ENCODE measurements around the gene FERMT1. TPM values are rescaled to one million over a fixed set of nuclear protein-coding genes. Genes with fewer than 3 reads are reported as not detected.
"Not testable (repeated sequence)": the region's sequence is repeated elsewhere in the genome, so short reads cannot be mapped to it uniquely, and the experiment has no call there.

Gene FERMT1
- total RNA-seq, 2 donors from 2014 or later: not detected

DNA sequence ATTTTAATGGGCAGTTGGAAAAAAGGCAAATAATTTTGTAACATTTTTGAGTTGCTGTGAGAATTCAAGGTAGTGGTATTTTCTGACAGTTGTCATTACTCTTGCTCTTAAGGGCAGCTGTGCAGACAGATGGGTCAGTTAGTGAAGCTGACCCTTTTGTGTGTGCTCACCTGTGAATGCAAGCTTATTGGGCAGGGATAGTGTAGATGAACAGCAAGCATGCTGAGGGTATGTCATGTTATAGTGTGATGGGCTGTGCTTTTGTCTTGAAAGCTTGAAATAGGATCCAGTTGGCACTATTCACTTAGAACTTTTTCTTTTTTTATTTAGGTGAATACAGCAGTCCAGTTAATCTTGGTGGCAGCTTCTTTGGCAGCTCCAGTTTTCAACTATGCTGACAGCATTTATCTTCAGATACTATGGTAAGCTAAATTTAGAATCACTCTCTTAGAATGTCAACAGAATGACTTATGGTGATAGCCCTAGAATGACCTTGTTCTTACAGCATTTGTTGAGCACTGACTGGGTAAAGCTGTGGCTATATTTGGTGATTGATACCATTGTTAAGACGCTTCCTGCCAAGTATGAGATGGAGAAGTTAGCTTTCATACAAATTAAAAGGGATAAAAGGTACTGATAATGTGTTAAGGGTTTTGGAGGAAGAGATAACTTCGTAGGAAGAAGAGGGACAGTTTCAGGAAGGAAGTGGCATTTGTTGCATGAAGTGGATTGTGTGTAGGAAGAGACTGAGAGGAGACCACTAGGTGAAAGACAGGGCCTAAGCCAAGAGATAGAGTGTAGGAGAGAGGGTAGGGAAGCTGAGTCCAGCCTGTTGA lies 88.5 kb downstream of the FERMT1 start:
- Mint-ChIP-seq H3K27ac (peak overlapping the region; percentile 3 to 12), H3K27me3 (no peaks in the 10 kb centered on the region), H3K4me1 (ENCODE audit: low read depth in 2 of 2) (peaks cover 5 to 6% of the 10 kb centered on the region in 2 donors), H3K36me3 (peaks cover 10% of the 10 kb centered on the region), H3K9me3 (no peaks in the 10 kb centered on the region), H3K4me3 (no peak overlapping the region)
- ATAC-seq (no peak), DNase-seq (ENCODE audit: low spot score) (no peak)

DNA sequence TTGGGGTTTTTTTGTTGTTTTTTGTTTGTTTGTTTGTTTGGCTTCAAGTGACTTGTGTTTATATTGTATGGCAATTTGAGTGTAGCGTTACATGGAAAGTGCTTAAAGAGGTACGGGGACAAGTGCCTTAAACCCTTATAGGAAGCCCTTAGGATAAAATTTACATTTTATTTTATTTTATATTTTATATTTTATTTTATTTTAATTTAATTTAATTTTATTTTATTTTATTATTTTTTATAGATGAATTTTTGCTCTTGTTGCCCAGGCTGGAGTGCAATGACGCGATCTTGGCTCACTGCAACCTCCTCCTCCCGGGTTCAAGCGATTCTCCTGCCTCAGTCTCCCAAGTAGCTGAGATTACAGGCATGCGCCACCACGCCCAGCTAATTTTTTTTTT lies 89.9 kb downstream of the FERMT1 start:
- H3K9me3 Mint-ChIP-seq; H3K4me3 Mint-ChIP-seq; H3K4me1 Mint-ChIP-seq (ENCODE audit: low read depth in 2 of 2); H3K36me3 Mint-ChIP-seq; H3K27me3 Mint-ChIP-seq; H3K27ac Mint-ChIP-seq; ATAC-seq; DNase-seq (ENCODE audit: low spot score): not testable (repeated sequence)

DNA sequence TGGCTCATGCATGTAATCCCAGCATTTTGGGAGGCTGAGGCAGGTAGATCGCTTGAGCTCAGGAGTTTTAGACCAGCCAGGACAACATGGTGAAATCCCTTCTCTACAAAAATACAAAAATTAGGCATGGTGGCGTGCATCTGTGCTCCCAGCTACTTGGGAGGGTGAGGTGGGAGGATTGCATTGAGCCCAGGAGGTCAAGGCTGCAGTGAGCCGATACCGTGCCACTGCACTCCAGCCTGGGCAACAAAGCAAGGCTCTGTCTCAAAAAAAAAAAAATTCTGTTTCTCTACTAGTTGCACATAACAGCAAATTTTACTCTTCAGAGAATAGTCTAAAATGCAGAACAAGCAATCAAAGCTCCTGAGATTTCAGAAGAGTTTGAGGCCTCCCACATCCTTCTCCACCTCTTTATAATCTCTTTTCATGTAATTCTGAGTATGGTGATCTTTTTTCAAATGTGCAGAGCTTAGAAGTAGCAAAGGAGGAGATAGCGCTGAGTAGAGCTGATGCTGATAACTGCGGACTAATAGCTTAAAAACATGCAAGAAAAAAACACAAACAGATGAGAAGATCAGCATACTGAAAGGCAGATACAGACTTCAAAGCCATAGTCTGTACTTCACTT lies 92.3 kb downstream of the FERMT1 start:
- peaks cover 12% of the 10 kb centered on the region for H3K36me3 Mint-ChIP-seq
- H3K4me1 Mint-ChIP-seq (ENCODE audit: low read depth in 2 of 2): peaks cover 13 to 16% of the 10 kb centered on the region in 2 donors
- ATAC-seq (no peak), DNase-seq (ENCODE audit: low spot score) (no peak)
- H3K27me3 Mint-ChIP-seq: no peaks in the 10 kb centered on the region
- no peak overlapping the region for H3K4me3 Mint-ChIP-seq
- no peak overlapping the region for H3K27ac Mint-ChIP-seq
- no peaks in the 10 kb centered on the region for H3K9me3 Mint-ChIP-seq

DNA sequence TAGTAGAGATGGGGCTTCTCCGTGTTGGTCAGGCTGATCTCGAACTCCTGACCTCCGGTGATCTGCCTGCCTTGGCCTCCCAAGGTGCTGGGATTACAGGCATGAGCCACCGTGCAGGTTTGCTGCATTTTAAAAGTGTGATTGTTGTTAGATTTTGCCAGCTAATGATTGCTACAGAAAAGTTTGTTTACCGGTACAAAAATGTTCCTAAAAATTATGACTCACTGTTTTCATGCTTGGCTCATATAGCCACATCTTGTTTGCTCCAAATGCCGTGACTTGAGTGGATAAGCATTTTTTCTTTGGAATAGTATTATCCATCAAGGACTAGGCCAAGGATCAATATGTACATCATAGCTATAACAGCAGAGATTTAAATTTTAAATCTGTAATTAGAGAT lies 93.3 kb downstream of the FERMT1 start:
- Mint-ChIP-seq H3K27me3 (no peaks in the 10 kb centered on the region), H3K4me3 (no peak overlapping the region), H3K9me3 (no peaks in the 10 kb centered on the region), H3K27ac (no peak overlapping the region), H3K4me1 (ENCODE audit: low read depth in 2 of 2) (peaks cover 12 to 15% of the 10 kb centered on the region in 2 donors), H3K36me3 (peaks cover 15% of the 10 kb centered on the region)
- ATAC-seq (no peak), DNase-seq (ENCODE audit: low spot score) (no peak)

DNA sequence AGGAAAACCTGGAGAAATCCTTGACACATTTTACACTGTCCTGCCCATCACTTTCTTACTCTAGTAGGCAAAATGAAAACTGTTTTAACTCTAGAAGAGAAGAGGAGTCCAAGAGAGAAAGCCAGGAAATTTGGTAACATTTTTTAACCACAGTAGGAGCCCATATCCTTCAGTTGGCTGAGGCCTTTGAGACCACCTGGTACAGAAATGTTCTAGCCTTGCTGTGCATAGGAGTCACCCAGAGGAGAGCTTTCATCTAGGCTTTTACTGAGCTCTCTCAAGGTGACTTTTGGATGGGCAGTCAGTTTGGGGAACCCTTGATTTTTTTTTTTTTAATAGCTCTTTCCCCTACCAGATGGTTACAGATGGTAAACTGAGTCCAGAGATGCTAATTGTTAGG lies 94.0 kb downstream of the FERMT1 start:
- no peaks in the 10 kb centered on the region for H3K27me3 Mint-ChIP-seq
- H3K27ac Mint-ChIP-seq: no peak overlapping the region
- H3K36me3 Mint-ChIP-seq: peaks cover 18% of the 10 kb centered on the region
- no peaks in the 10 kb centered on the region for H3K9me3 Mint-ChIP-seq
- DNase-seq (ENCODE audit: low spot score) (no peak), ATAC-seq (no peak)
- H3K4me3 Mint-ChIP-seq: no peak overlapping the region
- H3K4me1 Mint-ChIP-seq (ENCODE audit: low read depth in 2 of 2): peaks cover 10 to 13% of the 10 kb centered on the region in 2 donors

DNA sequence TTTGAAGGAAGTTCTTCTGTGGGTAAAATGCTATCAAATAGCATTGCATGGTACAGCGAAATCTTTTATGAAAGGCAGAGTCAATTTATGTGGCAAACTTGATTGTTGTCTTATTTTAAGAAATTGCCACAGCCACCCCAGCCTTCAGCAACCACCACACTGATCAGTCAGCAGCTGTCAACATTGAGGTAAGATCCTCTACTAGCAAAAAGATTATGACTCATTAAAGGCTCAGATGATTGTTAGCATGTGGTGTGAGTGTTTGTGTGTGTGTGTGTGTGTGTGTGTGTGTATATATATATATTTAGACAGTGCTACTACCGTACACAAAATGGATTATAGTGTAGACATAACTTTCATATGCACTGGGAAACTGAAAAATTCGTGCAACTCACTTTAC lies 96.8 kb downstream of the FERMT1 start:
- Mint-ChIP-seq H3K27ac (no peak overlapping the region), H3K4me3 (no peak overlapping the region), H3K36me3 (peaks cover 21% of the 10 kb centered on the region), H3K27me3 (no peaks in the 10 kb centered on the region), H3K9me3 (no peaks in the 10 kb centered on the region), H3K4me1 (ENCODE audit: low read depth in 2 of 2) (peaks cover 13% of the 10 kb centered on the region in 2 donors)
- ATAC-seq (peak in 1 of 2 donors; percentile 70), DNase-seq (ENCODE audit: low spot score) (no peak)

Other genes with a start within 250 kb of the FERMT1 start
- gene CHGB, start 211.5 kb downstream of the FERMT1 start, total RNA-seq: not detected
- gene TRMT6, start 172.5 kb downstream of the FERMT1 start, total RNA-seq: 10 to 100 TPM; 20.1 to 28.6 TPM
- 10 to 100 TPM; 23.9 to 34.1 TPM for gene MCM8, start 172.4 kb downstream of the FERMT1 start, total RNA-seq
- gene CRLS1, start 116.9 kb downstream of the FERMT1 start, total RNA-seq: 10 to 100 TPM; 31.8 to 35.3 TPM
- gene LRRN4, start 69.0 kb downstream of the FERMT1 start, total RNA-seq: not detected